Thyroid gland (tissue), 4 donors: ENCODE measurements around the gene SLC2A13. TPM values are rescaled to one million over a fixed set of nuclear protein-coding genes. Genes with fewer than 3 reads are reported as not detected.

Experiments used
- DNase-seq, 2 donors: peaks; one replicate each; pipeline ENCODE4 v3.0.0-alpha.2; 2019
- H3K27ac ChIP-seq, 3 donors: fragments of 200-600 bp; sonication (generic); 1 replicate in 2 of 3; 2 replicates in 1 of 3; pipeline ENCODE4 v1.5.1; 2016 to 2019; ENCODE audit warnings: mild to moderate bottlenecking in 1 of 3, moderate library complexity in 1 of 3
- H3K27me3 ChIP-seq: fragments of 200-600 bp; sonication (generic); one replicate; pipeline ENCODE4 v1.5.1; 2019
- H3K36me3 ChIP-seq, 2 donors: fragments of 200-600 bp; sonication (generic); one replicate each; pipeline ENCODE4 v1.5.1; 2016 to 2019
- H3K4me1 ChIP-seq, 2 donors: fragments of 200-600 bp; sonication (generic); one replicate each; pipeline ENCODE4 v1.5.1; 2017 to 2019
- H3K4me3 ChIP-seq, 3 donors: fragments of 200-600 bp; sonication (generic); replicated peaks in 1 of 3; 1 replicate in 2 of 3; 2 replicates in 1 of 3; pipeline ENCODE4 v1.5.1; 2016; ENCODE audit warnings: mild to moderate bottlenecking in 1 of 3
- H3K9me3 ChIP-seq: fragments of 200-600 bp; sonication (generic); one replicate; pipeline ENCODE4 v1.5.1; 2017
- CTCF ChIP-seq, 6 experiments: fragments of 200-600 bp in 3 of 6; fragments of 450-650 bp in 3 of 6; sonication (generic) in 3 of 6; IDR thresholded peaks; one replicate each; pipeline ENCODE4 v1.5.1; 2016 to 2019; ENCODE audit warnings: antibody characterized with exemption in 6 of 6, mild to moderate bottlenecking in 2 of 6, inconsistent platforms in 1 of 6, moderate library complexity in 1 of 6
- POLR2A ChIP-seq, 2 donors: fragments of 450-650 bp; IDR thresholded peaks; one replicate each; pipeline ENCODE4 v1.6.1; 2017; ENCODE audit warnings: antibody characterized with exemption in 2 of 2, mild to moderate bottlenecking in 2 of 2, moderate library complexity in 1 of 2
- WGBS, 2 donors: methylation state at CpG; one replicate each; pipeline ENCODE4 v1.1.5; 2017; 5-methylcytosine and 5-hydroxymethylcytosine counted together
- intact Hi-C: fragments of 100-400 bp; cut with DNase I; formaldehyde crosslinking; loops from one replicate; pipeline ENCODE4 v1.15.1; 2023
- small RNA-seq: library from RNA; depleted of rRNA; stranded (forward); fragments of <200 nt; gene quantifications from one replicate; pipeline ENCODE3, GENCODE V24; 2016
- total RNA-seq, 4 donors: library from RNA; depleted of rRNA; stranded (reverse); fragments of >200 nt; gene quantifications; one replicate each; pipeline ENCODE4 v1.2.3, GENCODE V29; 2016

SLC2A13 gene
- total RNA-seq, 4 donors from 2014 or later, result 9.8 to 21.3 (median 10.0) TPM

GRCh38 chr12:39723831-39724230, 382.1 kb downstream of the SLC2A13 start:
- no peak overlapping the region for H3K27ac ChIP-seq
- no peak overlapping the region for H3K4me3 ChIP-seq
- WGBS, 2 donors, result 72 to 76% methylated on average over 6 of the region's 6 CpGs
- TF ChIP-seq CTCF (IDR thresholded peaks at IDR 0.05), result no peak
- no peak for TF ChIP-seq POLR2A (IDR thresholded peaks at IDR 0.05)
- no peaks in the 10 kb centered on the region for H3K36me3 ChIP-seq
- intact Hi-C loops, result no loop called here
- no peaks in the 10 kb centered on the region for H3K4me1 ChIP-seq
- no peak for DNase-seq
- H3K9me3 ChIP-seq, result no peaks in the 10 kb centered on the region
- no peaks in the 10 kb centered on the region for H3K27me3 ChIP-seq

GRCh38 chr12:39722504-39722903, 383.4 kb downstream of the SLC2A13 start:
- intact Hi-C loops, result no loop called here
- Histone ChIP-seq H3K9me3 (no peaks in the 10 kb centered on the region), H3K27me3 (no peaks in the 10 kb centered on the region), H3K4me1 (no peaks in the 10 kb centered on the region), H3K27ac (no peak overlapping the region), H3K36me3 (no peaks in the 10 kb centered on the region), H3K4me3 (no peak overlapping the region)
- 64 to 79% methylated on average over 1 of the region's 1 CpG for WGBS, 2 donors
- no peak for DNase-seq
- TF ChIP-seq POLR2A (IDR thresholded peaks at IDR 0.05) (no peak), CTCF (IDR thresholded peaks at IDR 0.05) (no peak)

GRCh38 chr12:39713552-39713951, 392.3 kb downstream of the SLC2A13 start:
- no peak for TF ChIP-seq POLR2A (IDR thresholded peaks at IDR 0.05)
- no peak for TF ChIP-seq CTCF (IDR thresholded peaks at IDR 0.05)
- Histone ChIP-seq H3K4me1 (no peaks in the 10 kb centered on the region), H3K36me3 (no peaks in the 10 kb centered on the region), H3K4me3 (no peak overlapping the region), H3K9me3 (no peaks in the 10 kb centered on the region), H3K27me3 (no peaks in the 10 kb centered on the region), H3K27ac (no peak overlapping the region)
- intact Hi-C loops, result no loop called here
- no peak for DNase-seq
- 87 to 94% methylated on average over 14 of the region's 14 CpGs for WGBS, 2 donors

GRCh38 chr12:39712334-39712733, 393.5 kb downstream of the SLC2A13 start:
- DNase-seq, result no peak
- Histone ChIP-seq H3K36me3 (no peaks in the 10 kb centered on the region), H3K9me3 (no peaks in the 10 kb centered on the region), H3K27ac (no peak overlapping the region), H3K4me1 (no peaks in the 10 kb centered on the region), H3K27me3 (no peaks in the 10 kb centered on the region), H3K4me3 (no peak overlapping the region)
- intact Hi-C loops, result no loop called here
- 93% methylated on average over 20 of the region's 20 CpGs for WGBS, 2 donors
- no peak for TF ChIP-seq CTCF (IDR thresholded peaks at IDR 0.05)

Small RNAs within 50 kb of the gene (small RNA-seq; reads per million reads assigned to genes)
- gene RF00414, result not detected

Other genes with a start within 250 kb of the SLC2A13 start
- gene LRRK2, start 118.9 kb upstream of the SLC2A13 start, total RNA-seq, result 10 to 100 TPM; 11.0 to 27.6 (median 21.1) TPM